HepG2 (cell line): ENCODE measurements around the gene MLLT10. TPM values are rescaled to one million over a fixed set of nuclear protein-coding genes. Genes with fewer than 3 reads are reported as not detected.

ENCODE experiments used
- ATRX ChIP-seq: sonication (generic); formaldehyde crosslinking; IDR thresholded peaks from 2 replicates; pipeline ENCODE4 v1.4.0; 2020; ENCODE audit warnings: missing genetic modification reagents, borderline replicate concordance
- BRCA1 ChIP-seq: sonication (generic); formaldehyde crosslinking; IDR thresholded peaks from 2 replicates; pipeline ENCODE4 v1.4.0; 2020; ENCODE audit warnings: missing genetic modification reagents
- HOXA7 ChIP-seq: sonication (generic); formaldehyde crosslinking; IDR thresholded peaks from 2 replicates; pipeline ENCODE4 v1.8.1; 2022; ENCODE audit warnings: mild to moderate bottlenecking, missing genetic modification reagents, moderate library complexity
- KLF16 ChIP-seq, 2 experiments: sonication (generic) in 1 of 2; formaldehyde crosslinking in 1 of 2; IDR thresholded peaks; 2 replicates each; pipeline versions ENCODE4 v1.6.1 to v1.8.0; 2016 to 2023; ENCODE audit warnings: missing genetic modification reagents in 2 of 2, missing compliant biosample characterization in 1 of 2
- KLF6 ChIP-seq: IDR thresholded peaks from 2 replicates; pipeline ENCODE4 v1.8.0; 2016; ENCODE audit warnings: missing biosample characterization, missing genetic modification reagents
- KLF9 ChIP-seq: IDR thresholded peaks from 2 replicates; pipeline ENCODE4 v1.6.1; 2016; ENCODE audit warnings: low read depth
- PHF8 ChIP-seq: sonication (generic); formaldehyde crosslinking; IDR thresholded peaks from 2 replicates; pipeline ENCODE4 v1.5.0; 2020; ENCODE audit warnings: missing genetic modification reagents
- STAG1 ChIP-seq: sonication (generic); formaldehyde crosslinking; IDR thresholded peaks from 2 replicates; pipeline ENCODE4 v1.4.0; 2020; ENCODE audit warnings: missing genetic modification reagents
- ZNF224 ChIP-seq: sonication (generic); formaldehyde crosslinking; IDR thresholded peaks from 2 replicates; pipeline ENCODE4 v1.5.0; 2020; ENCODE audit warnings: mild to moderate bottlenecking, missing genetic modification reagents
- ZNF232 ChIP-seq: sonication (generic); formaldehyde crosslinking; IDR thresholded peaks from 2 replicates; pipeline ENCODE4 v1.4.0; 2020; ENCODE audit warnings: missing genetic modification reagents, borderline replicate concordance
- ZNF552 ChIP-seq: sonication (generic); formaldehyde crosslinking; IDR thresholded peaks from 2 replicates; pipeline ENCODE4 v1.9.0; 2022; ENCODE audit warnings: missing genetic modification reagents, mild to moderate bottlenecking, borderline replicate concordance
- polyA plus RNA-seq, 8 experiments: library from polyadenylated mRNA; depleted of rRNA in 3 of 8; stranded (reverse) in 7 of 8; unstranded in 1 of 8; fragments of >200 nt; fragmentation: Illumina TruSeq in 4 of 8; extraction: Trizol in 4 of 8; gene quantifications; 2 replicates each; pipeline versions ENCODE4 v1.2.1 to v1.2.3, GENCODE V29; 2011 to 2016; ENCODE audit warnings: low read depth in 4 of 8, missing spikeins in 1 of 8, mixed read lengths in 1 of 8; ENCODE audit not compliant: insufficient read depth in 1 of 8
- total RNA-seq, 5 experiments: library from RNA; depleted of rRNA; stranded (reverse); fragments of >200 nt; fragmentation: Illumina TruSeq; extraction: Trizol; gene quantifications; 2 replicates each; pipeline ENCODE4 v1.2.3, GENCODE V29; 2016; ENCODE audit warnings: low read depth in 1 of 5
- TF ChIP-seq, protein P1 (sequence below): sonication (generic); formaldehyde crosslinking; IDR thresholded peaks from 2 replicates; pipeline ENCODE4 v1.4.0; 2020; ENCODE audit warnings: missing genetic modification reagents
- TF ChIP-seq, protein P2 (sequence below): sonication (generic); formaldehyde crosslinking; IDR thresholded peaks from 2 replicates; pipeline ENCODE4 v1.4.0; 2020; ENCODE audit warnings: missing genetic modification reagents
- TF ChIP-seq, protein P3 (sequence below): sonication (generic); formaldehyde crosslinking; IDR thresholded peaks from 2 replicates; pipeline ENCODE4 v1.5.0; 2020; ENCODE audit warnings: missing genetic modification reagents
- TF ChIP-seq, protein P4 (sequence below): IDR thresholded peaks from 2 replicates; pipeline ENCODE4 v1.6.1; 2012; ENCODE audit warnings: inconsistent platforms
- TF ChIP-seq, protein P5 (sequence below): IDR thresholded peaks from 2 replicates; pipeline ENCODE4 v1.4.0; 2020; ENCODE audit warnings: mild to moderate bottlenecking, missing genetic modification reagents

MLLT10 gene
- total and polyA plus RNA-seq, 2 of the 13 experiments (the other 11 are each of a cell fraction or from before 2014, with no cell fraction given) = 51.3 to 84.1 TPM

DNA sequence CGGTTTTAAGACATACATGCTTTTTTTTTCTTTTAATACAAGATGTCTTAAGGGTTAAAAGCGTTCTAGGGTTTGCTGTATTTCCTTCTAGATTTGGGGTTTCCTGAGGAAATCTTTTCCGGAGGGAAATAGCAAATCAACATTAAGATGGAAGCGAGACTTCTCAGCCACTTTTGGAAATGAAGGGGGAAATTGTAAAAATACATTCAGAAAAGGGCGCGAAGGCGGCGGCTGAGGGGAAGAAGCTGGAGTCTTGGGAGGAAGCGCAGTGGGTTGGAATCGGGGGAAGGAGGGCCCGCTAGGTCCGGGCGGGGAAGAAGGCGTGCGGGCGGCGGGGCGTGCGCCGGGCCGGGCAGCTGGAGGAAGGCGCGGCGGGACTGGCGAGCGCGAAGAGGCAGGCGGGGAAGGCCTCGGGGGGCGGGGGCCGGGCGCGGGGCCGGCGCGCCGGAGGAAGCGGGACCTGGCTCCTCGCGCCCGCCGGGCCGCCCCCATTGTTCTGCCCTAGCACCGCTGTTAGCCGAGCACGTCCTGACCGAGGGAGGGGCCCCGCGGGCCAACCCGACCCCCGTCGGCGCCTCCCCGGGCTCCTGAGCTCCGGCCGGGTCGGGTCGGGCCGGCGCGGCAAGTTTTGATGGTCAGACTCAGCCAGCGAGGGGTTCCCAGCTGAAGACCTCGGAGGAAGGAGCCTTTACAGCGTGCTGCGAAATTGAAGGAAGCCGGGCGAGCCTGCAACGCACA, 7.0 kb upstream of the MLLT10 start (continued):
- TF ChIP-seq, protein P1, sequence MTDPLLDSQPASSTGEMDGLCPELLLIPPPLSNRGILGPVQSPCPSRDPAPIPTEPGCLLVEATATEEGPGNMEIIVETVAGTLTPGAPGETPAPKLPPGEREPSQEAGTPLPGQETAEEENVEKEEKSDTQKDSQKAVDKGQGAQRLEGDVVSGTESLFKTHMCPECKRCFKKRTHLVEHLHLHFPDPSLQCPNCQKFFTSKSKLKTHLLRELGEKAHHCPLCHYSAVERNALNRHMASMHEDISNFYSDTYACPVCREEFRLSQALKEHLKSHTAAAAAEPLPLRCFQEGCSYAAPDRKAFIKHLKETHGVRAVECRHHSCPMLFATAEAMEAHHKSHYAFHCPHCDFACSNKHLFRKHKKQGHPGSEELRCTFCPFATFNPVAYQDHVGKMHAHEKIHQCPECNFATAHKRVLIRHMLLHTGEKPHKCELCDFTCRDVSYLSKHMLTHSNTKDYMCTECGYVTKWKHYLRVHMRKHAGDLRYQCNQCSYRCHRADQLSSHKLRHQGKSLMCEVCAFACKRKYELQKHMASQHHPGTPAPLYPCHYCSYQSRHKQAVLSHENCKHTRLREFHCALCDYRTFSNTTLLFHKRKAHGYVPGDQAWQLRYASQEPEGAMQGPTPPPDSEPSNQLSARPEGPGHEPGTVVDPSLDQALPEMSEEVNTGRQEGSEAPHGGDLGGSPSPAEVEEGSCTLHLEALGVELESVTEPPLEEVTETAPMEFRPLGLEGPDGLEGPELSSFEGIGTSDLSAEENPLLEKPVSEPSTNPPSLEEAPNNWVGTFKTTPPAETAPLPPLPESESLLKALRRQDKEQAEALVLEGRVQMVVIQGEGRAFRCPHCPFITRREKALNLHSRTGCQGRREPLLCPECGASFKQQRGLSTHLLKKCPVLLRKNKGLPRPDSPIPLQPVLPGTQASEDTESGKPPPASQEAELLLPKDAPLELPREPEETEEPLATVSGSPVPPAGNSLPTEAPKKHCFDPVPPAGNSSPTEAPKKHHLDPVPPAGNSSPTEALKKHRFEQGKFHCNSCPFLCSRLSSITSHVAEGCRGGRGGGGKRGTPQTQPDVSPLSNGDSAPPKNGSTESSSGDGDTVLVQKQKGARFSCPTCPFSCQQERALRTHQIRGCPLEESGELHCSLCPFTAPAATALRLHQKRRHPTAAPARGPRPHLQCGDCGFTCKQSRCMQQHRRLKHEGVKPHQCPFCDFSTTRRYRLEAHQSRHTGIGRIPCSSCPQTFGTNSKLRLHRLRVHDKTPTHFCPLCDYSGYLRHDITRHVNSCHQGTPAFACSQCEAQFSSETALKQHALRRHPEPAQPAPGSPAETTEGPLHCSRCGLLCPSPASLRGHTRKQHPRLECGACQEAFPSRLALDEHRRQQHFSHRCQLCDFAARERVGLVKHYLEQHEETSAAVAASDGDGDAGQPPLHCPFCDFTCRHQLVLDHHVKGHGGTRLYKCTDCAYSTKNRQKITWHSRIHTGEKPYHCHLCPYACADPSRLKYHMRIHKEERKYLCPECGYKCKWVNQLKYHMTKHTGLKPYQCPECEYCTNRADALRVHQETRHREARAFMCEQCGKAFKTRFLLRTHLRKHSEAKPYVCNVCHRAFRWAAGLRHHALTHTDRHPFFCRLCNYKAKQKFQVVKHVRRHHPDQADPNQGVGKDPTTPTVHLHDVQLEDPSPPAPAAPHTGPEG (CRISPR knock-in tag) = peak; percentile 92
- no peak for TF ChIP-seq ZNF224 (CRISPR knock-in tag)
- TF ChIP-seq HOXA7 = 0 out of 2 replicates have a peak, but pooled peaks have one; percentile 73
- TF ChIP-seq ATRX (CRISPR knock-in tag) = no peak
- TF ChIP-seq KLF6 (CRISPR knock-in tag) = 0 out of 2 replicates have a peak, but pooled peaks have one; percentile 61
- TF ChIP-seq PHF8 (CRISPR knock-in tag) = peak; percentile 58; the same call in 1 of the 2 replicates
- TF ChIP-seq, protein P2, sequence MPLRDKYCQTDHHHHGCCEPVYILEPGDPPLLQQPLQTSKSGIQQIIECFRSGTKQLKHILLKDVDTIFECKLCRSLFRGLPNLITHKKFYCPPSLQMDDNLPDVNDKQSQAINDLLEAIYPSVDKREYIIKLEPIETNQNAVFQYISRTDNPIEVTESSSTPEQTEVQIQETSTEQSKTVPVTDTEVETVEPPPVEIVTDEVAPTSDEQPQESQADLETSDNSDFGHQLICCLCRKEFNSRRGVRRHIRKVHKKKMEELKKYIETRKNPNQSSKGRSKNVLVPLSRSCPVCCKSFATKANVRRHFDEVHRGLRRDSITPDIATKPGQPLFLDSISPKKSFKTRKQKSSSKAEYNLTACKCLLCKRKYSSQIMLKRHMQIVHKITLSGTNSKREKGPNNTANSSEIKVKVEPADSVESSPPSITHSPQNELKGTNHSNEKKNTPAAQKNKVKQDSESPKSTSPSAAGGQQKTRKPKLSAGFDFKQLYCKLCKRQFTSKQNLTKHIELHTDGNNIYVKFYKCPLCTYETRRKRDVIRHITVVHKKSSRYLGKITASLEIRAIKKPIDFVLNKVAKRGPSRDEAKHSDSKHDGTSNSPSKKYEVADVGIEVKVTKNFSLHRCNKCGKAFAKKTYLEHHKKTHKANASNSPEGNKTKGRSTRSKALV (CRISPR knock-in tag) = peak; percentile 82
- TF ChIP-seq ZNF552 (CRISPR knock-in tag) = peak; percentile 9; the same call in 1 of the 2 replicates
- TF ChIP-seq, protein P3, sequence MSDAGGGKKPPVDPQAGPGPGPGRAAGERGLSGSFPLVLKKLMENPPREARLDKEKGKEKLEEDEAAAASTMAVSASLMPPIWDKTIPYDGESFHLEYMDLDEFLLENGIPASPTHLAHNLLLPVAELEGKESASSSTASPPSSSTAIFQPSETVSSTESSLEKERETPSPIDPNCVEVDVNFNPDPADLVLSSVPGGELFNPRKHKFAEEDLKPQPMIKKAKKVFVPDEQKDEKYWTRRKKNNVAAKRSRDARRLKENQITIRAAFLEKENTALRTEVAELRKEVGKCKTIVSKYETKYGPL (CRISPR knock-in tag) = peak; percentile 70; the same call in 1 of the 2 replicates
- 0 out of 4 replicates have a peak, but pooled peaks of 1 of the 2 experiments have one; percentile 39 for TF ChIP-seq KLF16 (CRISPR knock-in tag; IDR thresholded peaks at IDR 0.05)
- peak; percentile 72; the same call in 1 of the 2 replicates for TF ChIP-seq ZNF232 (CRISPR knock-in tag)
- peak; percentile 16; the same call in 1 of the 2 replicates for TF ChIP-seq STAG1 (CRISPR knock-in tag)
- TF ChIP-seq, protein P4, sequence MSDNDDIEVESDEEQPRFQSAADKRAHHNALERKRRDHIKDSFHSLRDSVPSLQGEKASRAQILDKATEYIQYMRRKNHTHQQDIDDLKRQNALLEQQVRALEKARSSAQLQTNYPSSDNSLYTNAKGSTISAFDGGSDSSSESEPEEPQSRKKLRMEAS = no peak
- 0 out of 2 replicates have a peak, but pooled peaks have one; percentile 5 for TF ChIP-seq BRCA1
- TF ChIP-seq KLF9 = no peak
- TF ChIP-seq, protein P5, sequence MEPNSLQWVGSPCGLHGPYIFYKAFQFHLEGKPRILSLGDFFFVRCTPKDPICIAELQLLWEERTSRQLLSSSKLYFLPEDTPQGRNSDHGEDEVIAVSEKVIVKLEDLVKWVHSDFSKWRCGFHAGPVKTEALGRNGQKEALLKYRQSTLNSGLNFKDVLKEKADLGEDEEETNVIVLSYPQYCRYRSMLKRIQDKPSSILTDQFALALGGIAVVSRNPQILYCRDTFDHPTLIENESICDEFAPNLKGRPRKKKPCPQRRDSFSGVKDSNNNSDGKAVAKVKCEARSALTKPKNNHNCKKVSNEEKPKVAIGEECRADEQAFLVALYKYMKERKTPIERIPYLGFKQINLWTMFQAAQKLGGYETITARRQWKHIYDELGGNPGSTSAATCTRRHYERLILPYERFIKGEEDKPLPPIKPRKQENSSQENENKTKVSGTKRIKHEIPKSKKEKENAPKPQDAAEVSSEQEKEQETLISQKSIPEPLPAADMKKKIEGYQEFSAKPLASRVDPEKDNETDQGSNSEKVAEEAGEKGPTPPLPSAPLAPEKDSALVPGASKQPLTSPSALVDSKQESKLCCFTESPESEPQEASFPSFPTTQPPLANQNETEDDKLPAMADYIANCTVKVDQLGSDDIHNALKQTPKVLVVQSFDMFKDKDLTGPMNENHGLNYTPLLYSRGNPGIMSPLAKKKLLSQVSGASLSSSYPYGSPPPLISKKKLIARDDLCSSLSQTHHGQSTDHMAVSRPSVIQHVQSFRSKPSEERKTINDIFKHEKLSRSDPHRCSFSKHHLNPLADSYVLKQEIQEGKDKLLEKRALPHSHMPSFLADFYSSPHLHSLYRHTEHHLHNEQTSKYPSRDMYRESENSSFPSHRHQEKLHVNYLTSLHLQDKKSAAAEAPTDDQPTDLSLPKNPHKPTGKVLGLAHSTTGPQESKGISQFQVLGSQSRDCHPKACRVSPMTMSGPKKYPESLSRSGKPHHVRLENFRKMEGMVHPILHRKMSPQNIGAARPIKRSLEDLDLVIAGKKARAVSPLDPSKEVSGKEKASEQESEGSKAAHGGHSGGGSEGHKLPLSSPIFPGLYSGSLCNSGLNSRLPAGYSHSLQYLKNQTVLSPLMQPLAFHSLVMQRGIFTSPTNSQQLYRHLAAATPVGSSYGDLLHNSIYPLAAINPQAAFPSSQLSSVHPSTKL (CRISPR knock-in tag) = peak; percentile 38; the same call in 1 of the 2 replicates
